Measurements from ENCODE around the gene PROSER2. TPM values are rescaled to one million over a fixed set of nuclear protein-coding genes. Genes with fewer than 3 reads are reported as not detected.

Gene PROSER2
- total RNA-seq, 2 experiments from 2014 or later, result 0.24 to 0.31 TPM

- no peak overlapping the region for H3K4me3 Mint-ChIP-seq
- no peaks in the 10 kb centered on the region for H3K36me3 Mint-ChIP-seq
- ChIA-PET CTCF (no interaction called here), POLR2A (no interaction called here)
- peaks cover 6% of the 10 kb centered on the region for H3K27me3 Mint-ChIP-seq
- H3K4me1 Mint-ChIP-seq (ENCODE audit: low read depth), result no peaks in the 10 kb centered on the region
- DNase-seq, result no peak
- no peaks in the 10 kb centered on the region for H3K9me3 Mint-ChIP-seq
- intact Hi-C loops (cut with micrococcal nuclease), result no loop called here
- no peak overlapping the region for H3K27ac Mint-ChIP-seq
Observed at GRCh38 chr10:11808808-11809207, 14.3 kb upstream of the PROSER2 start.

- DNase-seq, result no peak
- H3K27me3 Mint-ChIP-seq, result peaks cover 8% of the 10 kb centered on the region
- H3K4me3 Mint-ChIP-seq, result no peak overlapping the region
- no peak overlapping the region for H3K27ac Mint-ChIP-seq
- no peaks in the 10 kb centered on the region for H3K4me1 Mint-ChIP-seq (ENCODE audit: low read depth)
- POLR2A ChIA-PET, result no interaction called here
- no peaks in the 10 kb centered on the region for H3K9me3 Mint-ChIP-seq
- H3K36me3 Mint-ChIP-seq, result no peaks in the 10 kb centered on the region
- CTCF ChIA-PET, result interaction anchor here (1.0 kb wide), 1 partner anchor 28 kb away, joined by 5 read pairs; no protein-coding TSS in a partner anchor
- intact Hi-C loops (cut with micrococcal nuclease), result no loop called here
Observed at GRCh38 chr10:11810313-11810766, 12.8 kb upstream of the PROSER2 start.

- DNase-seq, result no peak
- Mint-ChIP-seq H3K27me3 (peaks cover 9% of the 10 kb centered on the region), H3K4me3 (no peak overlapping the region), H3K36me3 (no peaks in the 10 kb centered on the region), H3K27ac (no peak overlapping the region), H3K4me1 (ENCODE audit: low read depth) (no peaks in the 10 kb centered on the region), H3K9me3 (no peaks in the 10 kb centered on the region)
- ChIA-PET CTCF (no interaction called here), POLR2A (interaction anchor here (0.6 kb wide), 1 partner anchor 199 kb away, joined by 3 read pairs; no protein-coding TSS in a partner anchor)
- intact Hi-C loops (cut with micrococcal nuclease), result no loop called here
Observed at GRCh38 chr10:11810973-11811372, 12.2 kb upstream of the PROSER2 start.

GRCh38 chr10:11813177-11813576 is 10.0 kb upstream of the PROSER2 start:
- Mint-ChIP-seq H3K27me3 (peaks cover 5% of the 10 kb centered on the region), H3K9me3 (no peaks in the 10 kb centered on the region), H3K36me3 (no peaks in the 10 kb centered on the region), H3K4me1 (ENCODE audit: low read depth) (no peaks in the 10 kb centered on the region), H3K4me3 (no peak overlapping the region), H3K27ac (no peak overlapping the region)
- CTCF ChIA-PET, result interaction anchor here (1.6 kb wide), 1 partner anchor 30 kb away, joined by 5 read pairs; no protein-coding TSS in a partner anchor
- intact Hi-C loops (cut with micrococcal nuclease), result no loop called here
- DNase-seq, result no peak
- POLR2A ChIA-PET, result interaction anchor here (0.5 kb wide), 1 partner anchor 181 kb away, joined by 5 read pairs; no protein-coding TSS in a partner anchor

- no peaks in the 10 kb centered on the region for H3K9me3 Mint-ChIP-seq
- CTCF ChIA-PET, result interaction anchor here (0.6 kb wide), 1 partner anchor 19 kb away, joined by 4 read pairs; no protein-coding TSS in a partner anchor
- H3K4me1 Mint-ChIP-seq (ENCODE audit: low read depth), result no peaks in the 10 kb centered on the region
- H3K27ac Mint-ChIP-seq, result no peak overlapping the region
- H3K4me3 Mint-ChIP-seq, result no peak overlapping the region
- no peaks in the 10 kb centered on the region for H3K36me3 Mint-ChIP-seq
- no peak for DNase-seq
- peaks cover 5% of the 10 kb centered on the region for H3K27me3 Mint-ChIP-seq
- POLR2A ChIA-PET, result no interaction called here
- intact Hi-C loops (cut with micrococcal nuclease), result no loop called here
Observed at GRCh38 chr10:11813855-11814567, 9.1 kb upstream of the PROSER2 start.

GRCh38 chr10:11819027-11819426 is 4.1 kb upstream of the PROSER2 start:
- intact Hi-C loops (cut with micrococcal nuclease), result loop anchor here (1.0 to 2.0 kb wide), 2 partner anchors 36 to 167 kb away; no protein-coding TSS in a partner anchor
- H3K27me3 Mint-ChIP-seq, result peaks cover 20% of the 10 kb centered on the region

GRCh38 chr10:11822026-11822756 is 965 bp upstream of the PROSER2 start:
- intact Hi-C loops (cut with micrococcal nuclease), result no loop called here
- DNase-seq, result no peak
- no peak overlapping the region for H3K4me3 Mint-ChIP-seq
- POLR2A ChIA-PET, result no interaction called here
- CTCF ChIA-PET, result interaction anchor here (1.0 to 1.6 kb wide), 2 partner anchors 15 to 17 kb away, joined by 3 read pairs; no protein-coding TSS in a partner anchor
- H3K4me1 Mint-ChIP-seq (ENCODE audit: low read depth), result peaks cover 8% of the 10 kb centered on the region
- H3K27ac Mint-ChIP-seq, result no peak overlapping the region
- H3K36me3 Mint-ChIP-seq, result no peaks in the 10 kb centered on the region
- no peaks in the 10 kb centered on the region for H3K9me3 Mint-ChIP-seq
- H3K27me3 Mint-ChIP-seq, result peaks cover 38% of the 10 kb centered on the region

More at GRCh38 chr10:11819027-11819426, 4.1 kb upstream of the PROSER2 start:
- Mint-ChIP-seq H3K4me3 (no peak overlapping the region), H3K4me1 (ENCODE audit: low read depth) (peaks cover 6% of the 10 kb centered on the region), H3K36me3 (no peaks in the 10 kb centered on the region), H3K27ac (no peak overlapping the region), H3K9me3 (no peaks in the 10 kb centered on the region)
- ChIA-PET POLR2A (no interaction called here), CTCF (interaction anchor here (0.6 to 4.1 kb wide), 8 partner anchors 14 to 1019 kb away, joined by 3 to 29 read pairs (median 3); no protein-coding TSS in a partner anchor)
- DNase-seq, result no peak

- Mint-ChIP-seq H3K4me1 (ENCODE audit: low read depth) (peaks cover 8% of the 10 kb centered on the region), H3K27me3 (peaks cover 41% of the 10 kb centered on the region), H3K9me3 (no peaks in the 10 kb centered on the region), H3K27ac (no peak overlapping the region), H3K36me3 (no peaks in the 10 kb centered on the region), H3K4me3 (no peak overlapping the region)
- ChIA-PET CTCF (interaction anchor here (1.6 kb wide), 1 partner anchor 14 kb away, joined by 3 read pairs; no protein-coding TSS in a partner anchor), POLR2A (no interaction called here)
- intact Hi-C loops (cut with micrococcal nuclease), result no loop called here
- no peak for DNase-seq
Observed at GRCh38 chr10:11822809-11823121, 391 bp upstream of the PROSER2 start.

- CTCF ChIA-PET, result no interaction called here
- Mint-ChIP-seq H3K4me1 (ENCODE audit: low read depth) (peaks cover 8% of the 10 kb centered on the region), H3K4me3 (peak overlapping the region; percentile 70), H3K36me3 (no peaks in the 10 kb centered on the region), H3K9me3 (no peaks in the 10 kb centered on the region), H3K27ac (no peak overlapping the region), H3K27me3 (peaks cover 44% of the 10 kb centered on the region)
- no peak for DNase-seq
- intact Hi-C loops (cut with micrococcal nuclease), result no loop called here
- POLR2A ChIA-PET, result no interaction called here
Observed at GRCh38 chr10:11823989-11824346, 812 bp downstream of the PROSER2 start.

GRCh38 chr10:11824376-11824775 is 1.2 kb downstream of the PROSER2 start:
- Mint-ChIP-seq H3K4me3 (no peak overlapping the region), H3K27me3 (peaks cover 44% of the 10 kb centered on the region), H3K9me3 (no peaks in the 10 kb centered on the region), H3K27ac (no peak overlapping the region), H3K4me1 (ENCODE audit: low read depth) (peaks cover 8% of the 10 kb centered on the region), H3K36me3 (no peaks in the 10 kb centered on the region)
- DNase-seq, result no peak
- CTCF ChIA-PET, result no interaction called here
- intact Hi-C loops (cut with micrococcal nuclease), result no loop called here
- POLR2A ChIA-PET, result no interaction called here

GRCh38 chr10:11824825-11825224 is 1.7 kb downstream of the PROSER2 start:
- H3K9me3 Mint-ChIP-seq, result no peaks in the 10 kb centered on the region
- H3K4me3 Mint-ChIP-seq, result no peak overlapping the region
- peaks cover 5% of the 10 kb centered on the region for H3K4me1 Mint-ChIP-seq (ENCODE audit: low read depth)
- ChIA-PET CTCF (no interaction called here), POLR2A (no interaction called here)
- no peak for DNase-seq
- intact Hi-C loops (cut with micrococcal nuclease), result no loop called here
- no peak overlapping the region for H3K27ac Mint-ChIP-seq
- peaks cover 40% of the 10 kb centered on the region for H3K27me3 Mint-ChIP-seq
- H3K36me3 Mint-ChIP-seq, result no peaks in the 10 kb centered on the region

GRCh38 chr10:11825796-11826414 is 2.7 kb downstream of the PROSER2 start:
- intact Hi-C loops (cut with micrococcal nuclease), result no loop called here
- ChIA-PET POLR2A (no interaction called here), CTCF (no interaction called here)
- Mint-ChIP-seq H3K36me3 (no peaks in the 10 kb centered on the region), H3K27ac (no peak overlapping the region), H3K4me1 (ENCODE audit: low read depth) (peaks cover 5% of the 10 kb centered on the region), H3K9me3 (no peaks in the 10 kb centered on the region), H3K4me3 (no peak overlapping the region), H3K27me3 (peaks cover 42% of the 10 kb centered on the region)
- no peak for DNase-seq
